GM15510 (cell line): ENCODE measurements around the gene PP2D1.

Source experiments
- POLR2A ChIP-seq: IDR thresholded peaks from 3 replicates; pipeline ENCODE4 v1.6.1; 2011; ENCODE audit warnings: borderline replicate concordance; ENCODE audit not compliant: insufficient read length; ENCODE audit errors: extremely low read depth

The PP2D1 gene

GRCh38 chr3:19947549-19948225, 64.4 kb downstream of the PP2D1 start:
- TF ChIP-seq POLR2A, result no peak

- TF ChIP-seq POLR2A, result peak; percentile 65
Observed at GRCh38 chr3:19946832-19947548, 65.1 kb downstream of the PP2D1 start, which contains the start of gene RAB5A. Gene RAB5A (plus strand): TSS chr3:19947097. CDS start chr3:19950899, 3,802 bp downstream.

GRCh38 chr3:19945969-19946831, 65.9 kb downstream of the PP2D1 start:
- TF ChIP-seq POLR2A, result no peak

DNA sequence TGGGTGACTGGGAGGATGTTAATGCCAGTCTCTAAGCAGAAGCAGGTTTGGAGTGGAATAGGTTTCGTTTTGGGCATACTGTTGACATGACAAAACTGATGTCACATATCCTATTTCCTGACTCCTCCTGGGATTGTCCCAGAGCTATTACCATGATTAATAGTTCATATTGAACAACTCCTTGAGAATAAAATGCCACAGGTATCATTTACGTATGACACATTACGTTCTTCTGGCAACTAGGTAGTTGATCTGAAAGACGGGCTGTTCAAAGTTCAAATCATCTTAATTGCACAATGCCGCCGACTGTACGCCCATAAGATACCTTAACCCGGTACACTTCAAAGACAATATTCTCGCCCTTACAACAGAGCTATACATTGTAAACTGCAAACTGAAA, 66.5 kb downstream of the PP2D1 start:
- no peak for TF ChIP-seq POLR2A

DNA sequence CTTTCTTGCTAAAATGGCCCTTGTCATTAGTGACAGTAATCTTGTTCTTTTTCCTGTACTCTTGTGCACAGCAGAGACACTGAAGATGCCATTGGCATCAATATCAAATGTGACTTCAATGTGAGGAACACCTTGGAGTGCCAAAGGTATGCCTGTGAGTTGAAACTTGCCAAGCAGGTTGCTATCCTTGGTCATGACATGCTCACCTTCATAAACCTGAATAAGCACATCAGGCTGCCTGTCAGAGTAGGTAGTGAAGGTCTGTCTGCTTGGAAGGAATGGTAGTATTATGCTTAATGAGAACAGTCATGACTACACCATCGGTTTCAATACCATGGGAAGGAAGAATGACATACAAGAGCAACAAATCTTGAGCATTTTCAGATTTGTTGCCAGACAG, 71.4 kb downstream of the PP2D1 start:
- no peak for TF ChIP-seq POLR2A

- no peak for TF ChIP-seq POLR2A
Observed at GRCh38 chr3:19938295-19938627, 73.8 kb downstream of the PP2D1 start.

- no peak for TF ChIP-seq POLR2A
Observed at GRCh38 chr3:19937459-19938294, 74.4 kb downstream of the PP2D1 start.
